IMR-90 (cell line): ENCODE data around the gene CALY. TPM values are rescaled to one million over a fixed set of nuclear protein-coding genes. Genes with fewer than 3 reads are reported as not detected.

Experiments used
- ATAC-seq: fragments of 200-7000 bp; cut with Tn5 transposase; 2 replicates; pipeline ENCODE4 v1.9.1; 2020; ENCODE audit warnings: low read depth, mild to moderate bottlenecking, moderate library complexity
- BruUV-seq: library from RNA; stranded (reverse); fragments of 400-500 nt; replicated peaks from 2 replicates; lab custom pipeline; 2021; lab: Mats Ljungman, UMichigan
- CTCF ChIA-PET: fragments of 300-600 bp; formaldehyde crosslinking; extraction: SDS; loops from one replicate; lab custom pipeline; 2021; ENCODE audit warnings: antibody characterized with exemption; lab: Yijun Ruan, JAX
- POLR2A ChIA-PET: fragments of 300-600 bp; sonication (Branson Sonifier 250); formaldehyde crosslinking; loops from one replicate; lab custom pipeline; 2022; ENCODE audit warnings: antibody characterized with exemption; ENCODE audit not compliant: unreplicated experiment; lab: Charles Lee
- DNase-seq: peaks from one replicate; pipeline ENCODE4 v3.0.0; 2013
- H2AFZ ChIP-seq: replicated peaks from 2 replicates; pipeline ENCODE3; 2013; ENCODE audit warnings: low read length, mild to moderate bottlenecking; ENCODE audit not compliant: poor library complexity
- H2AK5ac ChIP-seq: 2 replicates; pipeline ENCODE4 v1.6.1; 2013; ENCODE audit warnings: low read depth, low read length, inconsistent platforms
- H2AK9ac ChIP-seq: replicated peaks from 2 replicates; pipeline ENCODE3; 2013; ENCODE audit warnings: mild to moderate bottlenecking, low read depth, low read length, moderate library complexity; ENCODE audit not compliant: poor library complexity
- H2BK120ac ChIP-seq: 2 replicates; pipeline ENCODE4 v1.6.1; 2013; ENCODE audit warnings: low read depth, low read length, inconsistent platforms
- H2BK15ac ChIP-seq: 3 replicates; pipeline ENCODE4 v1.6.1; 2013; ENCODE audit warnings: low read depth, low read length, inconsistent platforms
- H2BK20ac ChIP-seq: 2 replicates; pipeline ENCODE4 v1.6.1; 2013; ENCODE audit warnings: low read depth, mild to moderate bottlenecking, inconsistent platforms, low read length, moderate library complexity
- H2BK5ac ChIP-seq: 2 replicates; pipeline ENCODE4 v1.6.1; 2013; ENCODE audit warnings: mild to moderate bottlenecking, low read depth, low read length, inconsistent platforms; ENCODE audit not compliant: poor library complexity, severe bottlenecking
- H3K14ac ChIP-seq: replicated peaks from 2 replicates; pipeline ENCODE4 v1.6.1; 2013; ENCODE audit warnings: low read depth, low read length, inconsistent platforms
- H3K18ac ChIP-seq: 2 replicates; pipeline ENCODE4 v1.6.1; 2013; ENCODE audit warnings: low read depth, low read length, control low read depth
- H3K23ac ChIP-seq: 2 replicates; pipeline ENCODE4 v1.6.1; 2013; ENCODE audit warnings: low read depth, low read length, inconsistent platforms
- H3K27ac ChIP-seq: 2 replicates; pipeline ENCODE4 v1.5.1; 2013; ENCODE audit warnings: mild to moderate bottlenecking, control low read depth, low read length; ENCODE audit not compliant: insufficient read depth
- H3K27me3 ChIP-seq: 2 replicates; pipeline ENCODE4 v1.6.1; 2013; ENCODE audit warnings: low read length; ENCODE audit not compliant: control insufficient read depth, insufficient read depth
- H3K36me3 ChIP-seq: 2 replicates; pipeline ENCODE4 v1.6.1; 2013; ENCODE audit warnings: low read length, mixed read lengths; ENCODE audit not compliant: control insufficient read depth, insufficient read depth
- H3K4ac ChIP-seq: 2 replicates; pipeline ENCODE4 v1.6.1; 2013; ENCODE audit warnings: low read depth, low read length, inconsistent platforms
- H3K4me1 ChIP-seq: 2 replicates; pipeline ENCODE4 v1.6.1; 2013; ENCODE audit warnings: low read length, mixed read lengths; ENCODE audit not compliant: control insufficient read depth, insufficient read depth
- H3K4me2 ChIP-seq: 2 replicates; pipeline ENCODE4 v1.6.1; 2013; ENCODE audit warnings: low read depth, mild to moderate bottlenecking, control low read depth, low read length, moderate library complexity
- H3K4me3 ChIP-seq: 2 replicates; pipeline ENCODE4 v1.5.1; 2013; ENCODE audit warnings: low read depth, mild to moderate bottlenecking, control low read depth, low read length, moderate library complexity; ENCODE audit not compliant: insufficient read depth
- H3K56ac ChIP-seq: 2 replicates; pipeline ENCODE4 v1.6.1; 2013; ENCODE audit warnings: low read length, inconsistent platforms; ENCODE audit not compliant: insufficient read depth; ENCODE audit errors: extremely low read depth
- H3K79me1 ChIP-seq, 2 experiments: 2 replicates each; pipeline ENCODE4 v1.6.1; 2013; ENCODE audit warnings: low read length in 2 of 2, inconsistent platforms in 1 of 2, low read depth in 1 of 2
- H3K9ac ChIP-seq: 2 replicates; pipeline ENCODE4 v1.6.1; 2013; ENCODE audit warnings: low read depth, low read length, control low read depth
- H3K9me1 ChIP-seq: 2 replicates; pipeline ENCODE4 v1.6.1; 2013; ENCODE audit warnings: low read length, inconsistent platforms; ENCODE audit not compliant: insufficient read depth
- H3K9me3 ChIP-seq: 2 replicates; pipeline ENCODE4 v1.6.1; 2013; ENCODE audit warnings: low read length; ENCODE audit not compliant: control insufficient read depth, insufficient read depth
- H4K20me1 ChIP-seq: 2 replicates; pipeline ENCODE4 v1.6.1; 2013; ENCODE audit warnings: low read length, inconsistent platforms; ENCODE audit not compliant: insufficient read depth
- H4K5ac ChIP-seq: 2 replicates; pipeline ENCODE4 v1.6.1; 2013; ENCODE audit warnings: mild to moderate bottlenecking, low read depth, low read length, control low read depth
- H4K8ac ChIP-seq, 2 experiments: 2 replicates each; pipeline ENCODE4 v1.6.1; 2013; ENCODE audit warnings: low read depth in 2 of 2, low read length in 2 of 2, control low read depth in 1 of 2, inconsistent platforms in 1 of 2
- H4K91ac ChIP-seq: 2 replicates; pipeline ENCODE4 v1.6.1; 2013; ENCODE audit warnings: low read depth, low read length, inconsistent platforms; ENCODE audit not compliant: insufficient read depth
- BHLHE40 ChIP-seq: fragments of 150-350 bp; IDR thresholded peaks from 2 replicates; pipeline ENCODE4 v1.6.1; 2016; ENCODE audit warnings: mild to moderate bottlenecking, low read depth, low read length
- FOS ChIP-seq: fragments of 150-350 bp; IDR thresholded peaks from 2 replicates; pipeline ENCODE4 v1.6.1; 2016; ENCODE audit warnings: low read depth, low read length
- MAFK ChIP-seq: IDR thresholded peaks from 2 replicates; pipeline ENCODE4 v1.6.1; 2012; ENCODE audit warnings: low read depth, low read length, improper control_type of control experiment
- MAZ ChIP-seq: IDR thresholded peaks from 2 replicates; pipeline ENCODE4 v1.6.1; 2012; ENCODE audit warnings: low read depth, mild to moderate bottlenecking, low read length, improper control_type of control experiment, moderate library complexity, borderline replicate concordance
- POLR2A ChIP-seq: IDR thresholded peaks from 2 replicates; pipeline ENCODE4 v1.6.1; 2012; ENCODE audit warnings: mild to moderate bottlenecking, low read depth, low read length
- SMC3 ChIP-seq: fragments of 150-350 bp; IDR thresholded peaks from 2 replicates; pipeline ENCODE4 v1.6.1; 2016; ENCODE audit warnings: low read depth, mild to moderate bottlenecking, antibody characterized with exemption, low read length, moderate library complexity
- WGBS, 2 experiments: methylation state at CpG; one replicate each; pipeline versions ENCODE4 v1.1.5 to v1.1.7; 2013; ENCODE audit warnings: missing lambda C conversion rate in 2 of 2; ENCODE audit not compliant: insufficient read length in 1 of 2; ENCODE audit errors: extremely low coverage in 2 of 2; 5-methylcytosine and 5-hydroxymethylcytosine counted together
- dilution Hi-C: fragments of 300-500 bp; cut with HindIII; formaldehyde crosslinking; loops from one replicate; pipeline ENCODE4 v1.14.3; 2018; ENCODE audit warnings: low sequenced_read_pairs; ENCODE audit not compliant: unreplicated experiment
- in situ Hi-C: fragments of 300-500 bp; cut with MboI; formaldehyde crosslinking; loops from 3 replicates; pipeline ENCODE4 v1.14.3; 2019; ENCODE audit warnings: low sequenced_read_pairs, inconsistent platforms, mixed read lengths
- intact Hi-C: fragments of 100-400 bp; cut with micrococcal nuclease; formaldehyde crosslinking; loops from 2 replicates; pipeline ENCODE4 v1.10.0; 2022
- polyA plus RNA-seq, 3 experiments: library from polyadenylated mRNA; depleted of rRNA; stranded (reverse); fragments of >200 nt; gene quantifications; 2 replicates each; pipeline ENCODE4 v1.2.3, GENCODE V29; 2012; ENCODE audit warnings: low replicate concordance in 1 of 3
- total RNA-seq: library from RNA; depleted of rRNA; stranded (reverse); fragments of >200 nt; gene quantifications from 2 replicates; pipeline ENCODE4 v1.2.3, GENCODE V29; 2012

The CALY gene
- total and polyA plus RNA-seq, 2 of the 4 experiments (the other 2 are of a cell fraction): 0.34 TPM; not detected in 1

DNA sequence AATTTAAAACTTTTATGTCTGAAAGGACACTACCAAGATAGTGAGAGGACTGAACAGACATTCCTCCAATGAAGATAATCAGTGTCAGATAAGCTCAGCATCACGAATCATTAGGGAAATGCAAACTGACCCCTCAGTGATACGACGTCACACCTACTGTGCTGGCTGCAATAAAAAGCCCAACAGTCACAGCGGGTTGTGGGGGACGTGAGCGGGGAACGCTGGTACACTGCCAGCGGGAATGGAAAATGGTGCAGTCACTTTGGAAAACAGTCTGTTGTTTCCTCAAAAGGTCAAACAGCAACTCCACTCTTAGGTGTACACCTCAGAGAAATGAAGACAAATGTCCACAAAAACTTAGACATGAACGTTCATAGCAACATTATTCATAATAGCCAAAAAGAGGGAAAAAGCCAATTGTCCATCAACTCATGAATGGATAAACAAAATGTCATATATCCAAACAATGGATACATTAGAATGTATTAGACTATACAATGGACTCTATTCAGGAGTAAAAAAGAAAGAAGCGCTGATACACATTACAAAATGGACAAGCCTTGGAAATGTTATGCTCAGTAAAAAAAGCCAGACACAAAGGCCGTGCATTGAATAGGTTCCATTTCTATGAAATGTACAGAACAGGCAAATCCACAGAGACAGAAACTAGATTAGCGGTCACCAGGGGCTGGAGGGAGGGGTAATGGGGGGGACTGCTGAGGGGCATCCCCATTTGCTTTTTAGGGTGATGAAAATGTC, 38.8 kb upstream of the CALY start:
- intact Hi-C loops (loop anchor here (10.0 kb wide), 1 partner anchor 51 kb away; no protein-coding TSS in a partner anchor), in situ Hi-C loops (no loop called here), dilution Hi-C loops (no loop called here)
- Histone ChIP-seq H3K79me1 (peaks cover 6 to 22% of the 10 kb centered on the region in 2 experiments; a peak in 3 of 4 replicates), H2AK9ac (no peak overlapping the region), H3K23ac (no peak overlapping the region), H3K4me1 (peaks cover 10% of the 10 kb centered on the region), H3K4ac (no peak overlapping the region), H3K14ac (no peak overlapping the region), H3K4me3 (no peak overlapping the region), H3K9ac (no peak overlapping the region), H4K5ac (no peak overlapping the region), H2AK5ac (no peak overlapping the region), H2BK120ac (no peak overlapping the region), H3K27ac (no peak overlapping the region), H4K20me1 (no peaks in the 10 kb centered on the region), H3K9me3 (no peaks in the 10 kb centered on the region), H3K56ac (no peak overlapping the region), H3K18ac (no peak overlapping the region), H4K91ac (no peak overlapping the region), H2AFZ (no peak overlapping the region), H2BK20ac (no peak overlapping the region), H2BK5ac (no peak overlapping the region), H2BK15ac (no peak overlapping the region), H4K8ac (no peak overlapping the region), H3K36me3 (peaks cover 3% of the 10 kb centered on the region; the same call in 1 of the 2 replicates), H3K27me3 (no peaks in the 10 kb centered on the region), H3K9me1 (peaks cover 8% of the 10 kb centered on the region; the same call in 1 of the 2 replicates), H3K4me2 (no peak overlapping the region)
- ChIA-PET CTCF (no interaction called here), POLR2A (no interaction called here)
- TF ChIP-seq POLR2A (no peak), MAFK (no peak), MAZ (no peak), BHLHE40 (no peak), FOS (no peak), SMC3 (no peak)
- no peak for ATAC-seq
- 90% methylated on average over 2 of the region's 12 CpGs; no CpG with 5 or more reads in 1 of the 2 experiments for WGBS, 2 experiments
- no peak for DNase-seq
- no TSS peak for BruUV-seq
